Measurements from ENCODE around the gene GALNT7.

GRCh38 chr4:173317004-173317403 is 148.4 kb downstream of the GALNT7 start:
- TF ChIP-seq CTCF (IDR thresholded peaks at IDR 0.05; ENCODE audit: insufficient read depth, low read length, poor library complexity, severe bottlenecking) = no peak
- TF ChIP-seq EZH2phosphoT487 (conservative IDR thresholded peaks at IDR 0.05; ENCODE audit: low read length) = no peak

All from SU-DHL-6 (cell line).